ENCODE data around the gene MAP3K5. TPM values are rescaled to one million over a fixed set of nuclear protein-coding genes. Genes with fewer than 3 reads are reported as not detected.

MAP3K5 gene
- total and polyA plus RNA-seq, 2 donors (not counting 3 experiments of a cell fraction or from before 2014, with no cell fraction given): 1.5 to 7.0 TPM

- no TSS peak for BruUV-seq (replicated peaks)
- Histone ChIP-seq H4K20me1 (replicated peaks; ENCODE audit: control insufficient read depth, extremely low read depth, insufficient read depth, low read length) (no peaks in the 10 kb centered on the region), H3K9ac (replicated peaks; ENCODE audit: extremely low read depth, insufficient read depth, low read length) (no peak overlapping the region), H3K9me3 (replicated peaks; ENCODE audit: control insufficient read depth, insufficient read depth, low read length) (no peaks in the 10 kb centered on the region), H3K27me3 (ENCODE audit: control insufficient read depth in 2 of 2, insufficient read depth in 2 of 2, low read length in 2 of 2) (peaks cover 27 to 36% of the 10 kb centered on the region in 2 experiments), H3K9me1 (replicated peaks; ENCODE audit: control insufficient read depth, extremely low read depth, insufficient read depth, low read length) (no peaks in the 10 kb centered on the region), H2AFZ (ENCODE audit: low read depth, low read length) (no peak overlapping the region), H3K27ac (ENCODE audit: insufficient read depth, low read depth, low read length) (no peak overlapping the region), H3K4me2 (ENCODE audit: insufficient read depth, low read length) (peak overlapping the region; percentile 63), H3K36me3 (ENCODE audit: control insufficient read depth in 2 of 2, extremely low read depth in 1 of 2, insufficient read depth in 2 of 2, low read length in 2 of 2) (no peaks in the 10 kb centered on the region), H3K4me3 (replicated peaks in 1 of 3; ENCODE audit: insufficient read depth in 1 of 3, low read depth in 1 of 3, low read length in 3 of 3) (no peak overlapping the region), H3K4me1 (ENCODE audit: control insufficient read depth, extremely low read depth, insufficient read depth, low read length) (peaks cover 13% of the 10 kb centered on the region), H3K79me2 (ENCODE audit: control insufficient read depth, insufficient read depth, low read length) (no peaks in the 10 kb centered on the region)
- ChIA-PET POLR2A (no interaction called here), CTCF (interaction anchor here (0.7 to 1.7 kb wide), 4 partner anchors 10 to 241 kb away, joined by 3 to 11 read pairs (median 4); partner anchors contain the start of gene MAP3K5)
- intact Hi-C loops (cut with micrococcal nuclease): loop anchor here (10.0 kb wide), 1 partner anchor 374 kb away; the partner anchor contains the start of gene SLC35D3
- DNase-seq (ENCODE audit: low read depth, low spot score): no peak
- dilution Hi-C loops (cut with MboI; ENCODE audit: extremely low pct_ligation_motif_present, low sequenced_read_pairs): no loop called here
- no peak for FAIRE-seq
- no peak for TF ChIP-seq CTCF (IDR thresholded peaks at IDR 0.05; ENCODE audit: extremely low read depth in 1 of 2, insufficient read depth in 1 of 2, low read depth in 1 of 2, low read length in 2 of 2)
- TF ChIP-seq FOS (IDR thresholded peaks at IDR 0.05; ENCODE audit: borderline replicate concordance, insufficient read depth, low read length): no peak
- TF ChIP-seq MYC (IDR thresholded peaks at IDR 0.05; ENCODE audit: low read depth, low read length): no peak
- no peak for TF ChIP-seq GATA2 (IDR thresholded peaks at IDR 0.05; ENCODE audit: insufficient read depth, insufficient read length, low read depth, low read length)
- no peak for TF ChIP-seq MAX (IDR thresholded peaks at IDR 0.05; ENCODE audit: insufficient read depth, insufficient read length)
- no peak for TF ChIP-seq POLR2A (IDR thresholded peaks at IDR 0.05; ENCODE audit: low read depth, low read length)
- TF ChIP-seq JUN (IDR thresholded peaks at IDR 0.05; ENCODE audit: borderline replicate concordance, insufficient read depth, insufficient read length, low read depth): no peak
- no peak for TF ChIP-seq POLR2AphosphoS5 (IDR thresholded peaks at IDR 0.05; ENCODE audit: insufficient read depth, low read depth, low read length)
- no peak for TF ChIP-seq EZH2 (IDR thresholded peaks at IDR 0.05; ENCODE audit: borderline replicate concordance, low read depth, low read length, severe bottlenecking)
These were observed 241.2 kb downstream of the MAP3K5 start for GRCh38 chr6:136551103-136551502.

Data from endothelial cell of umbilical vein (primary cell).